ENCODE measurements around the gene SORCS2.

SORCS2 gene

DNA sequence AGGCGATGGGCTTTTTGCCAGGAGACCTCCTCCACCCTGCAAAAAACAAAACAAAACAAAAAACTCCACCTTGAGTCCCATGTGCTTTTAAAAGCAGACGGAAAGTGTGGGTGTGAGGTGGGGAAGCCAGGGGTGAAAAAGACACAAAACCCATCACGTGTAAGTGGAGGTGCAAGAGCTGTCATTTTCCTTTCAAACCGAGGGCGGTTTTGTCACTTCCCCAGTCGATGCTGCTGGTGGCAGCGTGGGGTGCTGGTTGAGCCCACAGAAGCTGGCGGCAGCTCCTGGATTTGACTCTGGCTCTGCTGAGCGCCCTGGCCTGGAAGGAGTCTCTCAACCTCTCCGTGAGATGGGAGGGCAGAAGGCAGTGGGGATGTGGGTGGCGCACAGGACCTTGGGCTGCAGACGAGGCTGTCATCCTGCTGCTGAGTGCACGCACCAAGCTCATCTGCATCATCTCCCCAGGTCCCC is 132.3 kb downstream of the SORCS2 start:
- Histone ChIP-seq H3K9me3 (ENCODE audit: control insufficient read depth, insufficient read depth, low read depth, low read length) (no peaks in the 10 kb centered on the region), H3K27ac (ENCODE audit: low read depth, low read length) (no peak overlapping the region), H3K4me3 (ENCODE audit: low read depth, low read length) (no peak overlapping the region), H3K36me3 (ENCODE audit: control insufficient read depth, insufficient read depth, low read length) (no peaks in the 10 kb centered on the region), H3K4me1 (ENCODE audit: control insufficient read depth, insufficient read depth, low read length) (peaks cover 9% of the 10 kb centered on the region; the same call in 1 of the 2 replicates), H3K27me3 (ENCODE audit: control insufficient read depth, insufficient read depth, low read length) (no peaks in the 10 kb centered on the region), H3K9ac (ENCODE audit: low read length) (no peak overlapping the region)

DNA sequence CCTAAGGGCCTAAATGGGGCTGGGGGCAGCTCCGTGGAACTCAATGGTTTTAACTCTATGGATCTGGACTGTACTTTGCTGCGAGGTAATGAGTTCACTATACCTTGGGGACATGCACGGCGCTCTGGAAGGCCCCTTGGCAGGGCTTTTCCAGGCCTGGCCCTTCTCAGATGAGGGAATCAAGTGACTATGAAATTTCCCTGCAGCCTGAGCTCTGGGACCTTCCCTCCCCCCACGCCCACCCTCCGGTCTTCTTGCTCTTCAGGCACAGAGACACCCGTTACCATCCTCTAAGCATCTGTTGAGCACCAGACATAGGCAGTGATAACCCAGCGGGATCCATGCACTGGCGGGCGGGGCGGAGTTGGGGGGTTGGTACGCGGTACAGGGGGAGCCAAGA is 133.2 kb downstream of the SORCS2 start:
- no peaks in the 10 kb centered on the region for H3K27me3 ChIP-seq (ENCODE audit: control insufficient read depth, insufficient read depth, low read length)
- no peak overlapping the region for H3K4me3 ChIP-seq (ENCODE audit: low read depth, low read length)
- H3K36me3 ChIP-seq (ENCODE audit: control insufficient read depth, insufficient read depth, low read length) = no peaks in the 10 kb centered on the region
- H3K9me3 ChIP-seq (ENCODE audit: control insufficient read depth, insufficient read depth, low read depth, low read length) = no peaks in the 10 kb centered on the region
- peaks cover 7% of the 10 kb centered on the region; the same call in 1 of the 2 replicates for H3K4me1 ChIP-seq (ENCODE audit: control insufficient read depth, insufficient read depth, low read length)
- H3K27ac ChIP-seq (ENCODE audit: low read depth, low read length) = no peak overlapping the region
- H3K9ac ChIP-seq (ENCODE audit: low read length) = no peak overlapping the region

DNA sequence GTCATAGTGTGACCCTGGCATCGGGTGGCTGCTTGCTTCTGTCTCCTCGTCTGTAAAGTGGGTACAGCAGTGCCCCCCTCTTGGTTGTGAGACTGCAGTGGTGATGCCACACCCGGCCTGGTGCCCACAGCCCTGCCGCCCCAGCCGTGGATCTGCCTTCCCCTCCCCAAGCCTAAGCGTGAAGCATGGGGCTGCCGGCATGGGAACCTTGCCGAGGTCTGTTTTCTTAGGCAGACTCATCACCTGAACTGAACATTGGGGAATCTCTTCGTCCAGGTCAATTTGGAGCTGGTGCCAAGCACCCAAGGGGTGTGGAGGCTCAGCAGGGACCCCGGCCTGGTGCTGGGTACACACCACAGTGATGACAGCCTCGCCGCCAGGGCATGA is 134.0 kb downstream of the SORCS2 start:
- Histone ChIP-seq H3K9ac (ENCODE audit: low read length) (no peak overlapping the region), H3K4me3 (ENCODE audit: low read depth, low read length) (no peak overlapping the region), H3K9me3 (ENCODE audit: control insufficient read depth, insufficient read depth, low read depth, low read length) (no peaks in the 10 kb centered on the region), H3K27ac (ENCODE audit: low read depth, low read length) (no peak overlapping the region), H3K27me3 (ENCODE audit: control insufficient read depth, insufficient read depth, low read length) (no peaks in the 10 kb centered on the region), H3K36me3 (ENCODE audit: control insufficient read depth, insufficient read depth, low read length) (no peaks in the 10 kb centered on the region), H3K4me1 (ENCODE audit: control insufficient read depth, insufficient read depth, low read length) (peaks cover 6% of the 10 kb centered on the region; the same call in 1 of the 2 replicates)

DNA sequence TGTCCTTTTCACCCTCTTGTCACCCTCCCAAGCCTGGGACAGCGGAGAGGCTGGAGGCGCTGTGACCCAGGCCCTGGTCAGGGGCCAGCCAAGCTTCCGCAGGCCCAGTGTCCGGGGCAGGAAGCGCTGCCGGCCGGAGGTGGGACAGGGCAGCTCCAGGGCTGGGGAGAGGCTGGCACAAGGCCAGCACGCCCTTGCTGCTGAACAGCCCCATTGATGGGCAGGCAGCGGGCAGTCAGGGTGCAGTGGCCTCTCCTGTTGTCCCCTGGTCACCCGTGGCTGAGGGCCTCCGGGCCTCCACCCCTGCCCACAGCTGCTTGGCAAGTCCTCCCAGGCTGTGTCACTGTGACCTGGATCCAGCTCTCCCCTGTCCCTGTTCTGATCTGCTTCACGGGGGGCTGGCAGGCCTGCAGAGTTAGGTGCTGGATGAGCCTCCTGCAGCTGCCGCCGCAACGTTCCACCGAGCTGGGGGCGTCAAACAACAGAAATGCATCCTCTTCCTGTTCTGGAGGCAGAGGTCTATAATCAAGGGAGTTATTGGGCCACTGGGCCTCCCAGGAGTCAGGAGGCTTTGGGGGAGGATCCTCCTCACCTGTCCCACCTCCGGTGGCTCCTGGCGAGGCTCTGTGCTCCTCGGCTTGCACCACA is 134.5 kb downstream of the SORCS2 start:
- no peaks in the 10 kb centered on the region for H3K27me3 ChIP-seq (ENCODE audit: control insufficient read depth, insufficient read depth, low read length)
- no peak overlapping the region for H3K9ac ChIP-seq (ENCODE audit: low read length)
- H3K4me1 ChIP-seq (ENCODE audit: control insufficient read depth, insufficient read depth, low read length) = peaks cover 6% of the 10 kb centered on the region; the same call in 1 of the 2 replicates

DNA sequence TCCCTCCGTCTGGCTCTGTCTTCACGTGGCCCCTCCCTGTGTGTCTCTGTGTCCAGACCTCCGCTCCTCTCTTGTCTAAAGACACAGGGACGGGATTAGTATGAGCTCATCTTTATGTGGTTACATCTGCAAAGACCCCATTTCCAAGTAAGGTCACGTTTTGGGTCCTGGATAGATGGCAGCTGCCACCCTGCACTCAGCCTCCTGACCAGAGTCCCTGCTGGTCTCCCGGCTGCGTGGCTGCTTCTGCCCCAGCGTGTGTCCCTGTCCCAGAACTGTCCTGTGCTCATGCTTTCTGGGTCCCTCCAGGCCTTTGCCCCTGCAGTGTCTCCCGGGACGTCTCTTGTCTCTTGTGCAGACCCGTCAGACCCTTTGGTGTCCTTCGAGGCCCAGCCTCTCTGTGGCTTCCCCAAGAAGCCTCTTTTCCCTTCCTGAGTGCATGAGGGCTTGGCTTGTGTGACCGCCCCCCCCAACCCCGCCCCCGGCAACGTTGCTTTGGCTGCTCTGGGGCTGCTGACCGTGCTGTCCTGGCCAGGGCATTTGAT is 135.1 kb downstream of the SORCS2 start:
- Histone ChIP-seq H3K9ac (ENCODE audit: low read length) (no peak overlapping the region), H3K27ac (ENCODE audit: low read depth, low read length) (no peak overlapping the region), H3K9me3 (ENCODE audit: control insufficient read depth, insufficient read depth, low read depth, low read length) (no peaks in the 10 kb centered on the region), H3K4me1 (ENCODE audit: control insufficient read depth, insufficient read depth, low read length) (peaks cover 2% of the 10 kb centered on the region; the same call in 1 of the 2 replicates), H3K4me3 (ENCODE audit: low read depth, low read length) (no peak overlapping the region), H3K36me3 (ENCODE audit: control insufficient read depth, insufficient read depth, low read length) (no peaks in the 10 kb centered on the region), H3K27me3 (ENCODE audit: control insufficient read depth, insufficient read depth, low read length) (no peaks in the 10 kb centered on the region)

More for the DNA sequence above, 134.5 kb downstream of the SORCS2 start:
- Histone ChIP-seq H3K9me3 (ENCODE audit: control insufficient read depth, insufficient read depth, low read depth, low read length) (no peaks in the 10 kb centered on the region), H3K27ac (ENCODE audit: low read depth, low read length) (no peak overlapping the region), H3K4me3 (ENCODE audit: low read depth, low read length) (no peak overlapping the region), H3K36me3 (ENCODE audit: control insufficient read depth, insufficient read depth, low read length) (no peaks in the 10 kb centered on the region)

DNA sequence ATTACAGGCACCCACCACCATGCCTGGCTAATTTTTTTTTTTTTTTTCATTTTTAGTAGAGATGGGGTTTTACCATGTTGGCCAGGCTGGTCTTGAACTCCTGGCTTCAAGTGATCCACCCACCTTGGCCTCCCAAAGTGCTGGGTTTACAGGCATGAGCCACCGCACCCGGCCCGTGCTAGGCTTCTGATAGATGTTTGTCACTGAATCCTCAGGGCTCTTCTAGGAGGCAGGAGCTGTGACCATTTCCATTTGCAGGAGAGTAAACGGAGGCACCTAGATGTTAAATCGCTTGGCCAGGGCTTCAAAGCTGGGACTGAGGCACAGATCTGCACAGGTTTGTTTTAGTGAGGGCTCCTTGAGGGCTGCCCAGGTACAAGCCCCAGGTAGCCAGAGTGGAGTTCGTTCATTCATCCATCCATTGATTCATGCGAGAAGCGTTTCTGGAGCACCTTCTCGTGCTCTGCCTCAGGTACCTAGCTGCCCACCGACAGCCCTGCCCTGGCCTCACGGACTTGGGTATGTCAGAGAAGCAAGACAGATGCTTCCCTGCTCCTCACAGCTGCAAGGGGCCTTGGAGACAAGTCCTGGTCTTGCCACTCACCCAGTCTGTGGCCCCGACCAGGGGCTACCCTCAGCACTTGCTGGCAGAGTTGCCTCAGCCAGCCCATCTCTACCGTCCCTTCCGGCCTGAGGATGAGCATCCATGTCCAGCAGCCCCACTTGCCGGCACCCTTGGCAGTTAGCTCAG is 136.0 kb downstream of the SORCS2 start:
- Histone ChIP-seq H3K9ac (ENCODE audit: low read length) (no peak overlapping the region), H3K4me1 (ENCODE audit: control insufficient read depth, insufficient read depth, low read length) (no peaks in the 10 kb centered on the region; the same call in 1 of the 2 replicates), H3K27me3 (ENCODE audit: control insufficient read depth, insufficient read depth, low read length) (no peaks in the 10 kb centered on the region), H3K9me3 (ENCODE audit: control insufficient read depth, insufficient read depth, low read depth, low read length) (no peaks in the 10 kb centered on the region), H3K4me3 (ENCODE audit: low read depth, low read length) (no peak overlapping the region), H3K27ac (ENCODE audit: low read depth, low read length) (no peak overlapping the region), H3K36me3 (ENCODE audit: control insufficient read depth, insufficient read depth, low read length) (no peaks in the 10 kb centered on the region)

DNA sequence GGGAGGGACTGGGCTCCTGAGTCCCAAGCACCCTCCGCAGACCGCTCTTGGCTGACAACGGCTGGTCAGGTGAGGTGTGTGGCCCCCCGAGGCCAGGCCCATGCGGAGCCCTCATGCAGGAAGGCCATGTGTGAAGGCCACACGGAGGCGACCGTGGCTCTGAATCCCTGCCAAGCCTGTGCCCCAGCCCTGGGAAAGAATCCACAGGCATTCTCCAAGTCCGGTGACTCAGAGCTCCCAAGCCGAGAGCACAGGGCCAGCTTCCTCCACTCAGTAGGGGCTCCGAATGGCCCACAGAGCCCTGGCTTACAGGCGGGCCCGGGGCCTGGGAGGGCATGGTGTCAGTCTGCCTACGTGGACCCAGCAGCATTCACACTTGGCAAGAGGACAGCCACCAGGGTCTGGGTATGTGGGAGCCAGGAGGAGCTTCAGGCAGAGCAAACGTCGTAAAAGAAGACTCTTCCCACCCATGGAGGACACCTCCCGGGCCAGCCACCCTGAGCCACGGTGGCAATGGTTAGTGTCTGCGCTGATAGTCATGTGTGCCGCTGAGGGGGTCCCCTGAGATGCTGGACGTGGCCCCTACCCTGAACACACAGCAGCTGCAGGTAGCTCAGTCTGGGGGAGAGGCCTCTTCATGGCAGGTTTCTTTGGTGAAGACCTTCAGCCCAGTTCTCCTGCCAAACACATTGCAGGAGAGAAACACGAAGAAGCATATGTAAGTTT is 136.7 kb downstream of the SORCS2 start:
- Histone ChIP-seq H3K9me3 (ENCODE audit: control insufficient read depth, insufficient read depth, low read depth, low read length) (no peaks in the 10 kb centered on the region), H3K9ac (ENCODE audit: low read length) (no peak overlapping the region), H3K27me3 (ENCODE audit: control insufficient read depth, insufficient read depth, low read length) (no peaks in the 10 kb centered on the region), H3K4me1 (ENCODE audit: control insufficient read depth, insufficient read depth, low read length) (no peaks in the 10 kb centered on the region; the same call in 1 of the 2 replicates), H3K4me3 (ENCODE audit: low read depth, low read length) (no peak overlapping the region), H3K36me3 (ENCODE audit: control insufficient read depth, insufficient read depth, low read length) (no peaks in the 10 kb centered on the region), H3K27ac (ENCODE audit: low read depth, low read length) (no peak overlapping the region)

DNA sequence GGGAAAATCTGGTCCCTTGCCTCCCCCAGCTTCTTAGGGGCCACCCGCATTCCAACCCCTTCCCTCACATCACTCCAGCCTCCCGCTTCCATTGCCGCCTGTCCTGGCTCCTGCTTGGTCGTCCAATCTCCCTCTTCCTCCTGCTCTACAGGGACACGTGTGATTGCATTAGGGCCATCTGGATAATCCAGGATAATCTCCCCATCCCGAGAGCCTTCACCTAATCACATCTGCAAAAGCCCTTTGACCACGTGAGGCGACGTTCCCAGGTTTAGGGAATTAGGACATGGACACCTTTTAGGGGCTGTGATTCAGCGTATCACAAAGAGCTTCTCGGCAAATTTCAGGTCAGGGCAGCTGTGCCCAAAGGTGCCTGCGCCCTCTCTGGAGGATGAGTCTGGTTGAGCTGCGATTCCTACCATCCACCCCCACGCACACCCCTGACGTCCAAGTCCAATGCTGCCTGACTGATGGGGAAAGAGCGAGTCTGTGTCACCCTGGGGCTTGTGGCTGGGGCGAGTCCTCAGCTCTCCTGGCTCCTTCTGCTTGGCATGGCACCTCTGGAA is 137.8 kb downstream of the SORCS2 start:
- Histone ChIP-seq H3K9me3 (ENCODE audit: control insufficient read depth, insufficient read depth, low read depth, low read length) (no peaks in the 10 kb centered on the region), H3K27ac (ENCODE audit: low read depth, low read length) (no peak overlapping the region), H3K4me1 (ENCODE audit: control insufficient read depth, insufficient read depth, low read length) (no peaks in the 10 kb centered on the region; the same call in 1 of the 2 replicates), H3K4me3 (ENCODE audit: low read depth, low read length) (no peak overlapping the region), H3K27me3 (ENCODE audit: control insufficient read depth, insufficient read depth, low read length) (no peaks in the 10 kb centered on the region; the same call in 1 of the 2 replicates), H3K36me3 (ENCODE audit: control insufficient read depth, insufficient read depth, low read length) (no peaks in the 10 kb centered on the region), H3K9ac (ENCODE audit: low read length) (no peak overlapping the region)

DNA sequence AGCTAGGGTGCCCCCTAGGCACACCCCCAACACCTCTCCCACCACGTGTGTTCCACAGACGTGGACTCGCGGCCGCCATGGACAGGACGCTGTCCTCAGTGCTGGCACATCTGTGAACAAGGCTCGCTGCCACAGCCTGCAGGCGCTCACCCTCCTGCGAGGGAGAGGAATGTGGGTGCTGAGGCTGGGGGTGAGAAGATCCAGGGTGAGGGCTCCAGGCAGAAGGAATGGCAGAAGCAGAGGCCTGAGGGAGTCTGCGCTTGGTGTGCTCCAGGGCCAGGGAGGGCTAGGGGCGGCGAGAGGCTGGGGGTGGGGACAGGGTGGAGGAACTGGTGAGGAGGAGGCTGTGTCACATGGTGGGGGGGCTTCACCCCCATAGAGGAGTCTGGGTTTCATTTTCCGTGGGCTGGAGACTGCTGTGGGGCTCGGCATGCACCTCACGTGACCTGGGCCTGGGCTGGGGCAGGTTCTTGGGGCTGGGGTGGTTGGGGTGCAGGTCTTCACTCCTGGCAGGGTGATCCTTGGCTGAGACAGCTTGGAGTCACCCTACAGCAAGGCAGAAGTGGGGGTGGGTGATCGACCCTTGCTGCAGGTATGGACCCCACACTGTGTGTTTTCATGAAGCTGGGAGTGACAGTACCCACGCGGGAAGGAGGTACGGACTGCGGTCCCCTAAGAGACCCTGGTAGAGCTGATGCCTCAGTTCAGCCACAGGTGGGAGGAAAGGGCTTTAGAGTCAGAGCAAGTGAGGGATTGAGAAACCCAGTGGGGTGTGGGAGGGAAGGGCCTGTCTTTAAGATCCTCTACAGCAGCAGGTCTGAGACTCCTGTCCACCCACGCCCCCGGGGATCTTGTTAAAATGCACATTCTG is 138.7 kb downstream of the SORCS2 start:
- H3K9ac ChIP-seq (ENCODE audit: low read length) = no peak overlapping the region
- no peak overlapping the region for H3K27ac ChIP-seq (ENCODE audit: low read depth, low read length)
- no peak overlapping the region for H3K4me3 ChIP-seq (ENCODE audit: low read depth, low read length)
- no peaks in the 10 kb centered on the region for H3K36me3 ChIP-seq (ENCODE audit: control insufficient read depth, insufficient read depth, low read length)
- H3K27me3 ChIP-seq (ENCODE audit: control insufficient read depth, insufficient read depth, low read length) = no peaks in the 10 kb centered on the region; the same call in 1 of the 2 replicates
- peaks cover 4% of the 10 kb centered on the region for H3K4me1 ChIP-seq (ENCODE audit: control insufficient read depth, insufficient read depth, low read length)
- H3K9me3 ChIP-seq (ENCODE audit: control insufficient read depth, insufficient read depth, low read depth, low read length) = no peaks in the 10 kb centered on the region

DNA sequence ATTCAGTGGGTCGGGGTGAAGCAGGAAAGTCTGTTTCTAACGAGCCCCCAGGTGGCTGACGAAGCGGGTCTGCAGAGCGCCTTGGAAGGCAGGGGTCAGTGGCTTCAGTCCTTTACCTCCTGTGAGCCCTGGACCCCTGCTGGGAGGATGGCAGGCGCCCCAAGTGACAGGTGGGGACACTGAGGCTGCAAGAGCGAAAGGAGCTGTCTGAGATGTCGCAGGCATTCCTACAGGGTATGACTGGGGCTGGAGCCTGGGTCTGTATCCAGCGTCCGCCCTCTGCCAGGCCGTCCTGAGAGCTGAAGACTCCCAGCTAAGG is 139.3 kb downstream of the SORCS2 start:
- H3K27ac ChIP-seq (ENCODE audit: low read depth, low read length) = no peak overlapping the region
- no peak overlapping the region for H3K4me3 ChIP-seq (ENCODE audit: low read depth, low read length)
- peaks cover 4% of the 10 kb centered on the region for H3K4me1 ChIP-seq (ENCODE audit: control insufficient read depth, insufficient read depth, low read length)
- no peak overlapping the region for H3K9ac ChIP-seq (ENCODE audit: low read length)
- no peaks in the 10 kb centered on the region for H3K9me3 ChIP-seq (ENCODE audit: control insufficient read depth, insufficient read depth, low read depth, low read length)
- H3K36me3 ChIP-seq (ENCODE audit: control insufficient read depth, insufficient read depth, low read length) = no peaks in the 10 kb centered on the region
- no peaks in the 10 kb centered on the region; the same call in 1 of the 2 replicates for H3K27me3 ChIP-seq (ENCODE audit: control insufficient read depth, insufficient read depth, low read length)
